B cell (primary cell): ENCODE results near the gene APOLD1. TPM values are rescaled to one million over a fixed set of nuclear protein-coding genes. Genes with fewer than 3 reads are reported as not detected.

Experiments
- ATAC-seq: fragments of 200-7000 bp; cut with Tn5 transposase; one replicate; pipeline ENCODE4 v1.10.0; 2021; ENCODE audit warnings: low read depth, mild to moderate bottlenecking, moderate number of reproducible peaks, moderate library complexity
- CTCF ChIA-PET: fragments of 350-600 bp; sonication (Branson Sonifier 250); formaldehyde crosslinking; loops from one replicate; lab custom pipeline; 2021; ENCODE audit warnings: antibody characterized with exemption, inconsistent platforms; lab: Charles Lee
- POLR2A ChIA-PET: fragments of 350-600 bp; sonication (Branson Sonifier 250); formaldehyde crosslinking; loops from one replicate; lab custom pipeline; 2021; ENCODE audit warnings: antibody characterized with exemption; lab: Charles Lee
- DNase-seq: peaks from one replicate; pipeline ENCODE4 v3.0.0; 2013
- H2AFZ ChIP-seq: 2 replicates; pipeline ENCODE4 v1.6.1; 2012; ENCODE audit warnings: mild to moderate bottlenecking, low read depth, low read length; ENCODE audit not compliant: insufficient read depth, poor library complexity, severe bottlenecking
- H3K27ac ChIP-seq, 2 donors: 1 replicate in 1 of 2; 2 replicates in 1 of 2; pipeline ENCODE4 v1.5.1; 2012 to 2013; ENCODE audit warnings: low read length in 2 of 2, mild to moderate bottlenecking in 2 of 2, moderate library complexity in 1 of 2
- H3K27me3 ChIP-seq, 4 experiments: fragments of 200-600 bp in 1 of 4; sonication (generic) in 1 of 4; replicated peaks in 1 of 4; 1 replicate in 2 of 4; 2 replicates in 2 of 4; pipeline versions ENCODE4 v1.6.1 to v1.7.0; 2013 to 2016; ENCODE audit warnings: low read length in 3 of 4, mild to moderate bottlenecking in 2 of 4, mixed read lengths in 1 of 4, moderate library complexity in 1 of 4; ENCODE audit not compliant: insufficient read depth in 4 of 4, control insufficient read depth in 3 of 4; ENCODE audit errors: control extremely low read depth in 1 of 4
- H3K36me3 ChIP-seq, 2 experiments: replicated peaks in 1 of 2; 1 replicate in 1 of 2; 2 replicates in 1 of 2; pipeline versions ENCODE4 v1.6.1 to v1.7.1; 2013; ENCODE audit warnings: low read length in 1 of 2; ENCODE audit not compliant: insufficient read depth in 2 of 2, control insufficient read depth in 1 of 2; ENCODE audit errors: control extremely low read depth in 1 of 2, extremely low read depth in 1 of 2
- H3K4me1 ChIP-seq, 2 donors: fragments of 200-600 bp in 1 of 2; sonication (generic) in 1 of 2; 1 replicate in 1 of 2; 2 replicates in 1 of 2; pipeline versions ENCODE4 v1.5.1 to v1.6.1; 2013 to 2017; ENCODE audit warnings: low read length in 2 of 2; ENCODE audit not compliant: control insufficient read depth in 2 of 2, insufficient read depth in 2 of 2
- H3K4me2 ChIP-seq: replicated peaks from 2 replicates; pipeline ENCODE3; 2012; ENCODE audit warnings: mild to moderate bottlenecking, low read depth, low read length; ENCODE audit not compliant: poor library complexity, severe bottlenecking
- H3K4me3 ChIP-seq, 5 experiments: fragments of 200-600 bp in 1 of 5; sonication (generic) in 1 of 5; 1 replicate in 3 of 5; 2 replicates in 2 of 5; pipeline versions ENCODE4 v1.5.1 to v1.7.0; 2011 to 2016; ENCODE audit warnings: low read length in 4 of 5, mild to moderate bottlenecking in 4 of 5, low read depth in 2 of 5, control low read depth in 1 of 5, moderate library complexity in 1 of 5; ENCODE audit not compliant: insufficient read depth in 1 of 5; ENCODE audit errors: control extremely low read depth in 1 of 5, extremely low read depth in 1 of 5
- H3K79me2 ChIP-seq: fragments of 200-600 bp; sonication (generic); one replicate; pipeline ENCODE4 v1.6.0; 2016; ENCODE audit warnings: low read length; ENCODE audit not compliant: control insufficient read depth, insufficient read depth
- H3K9ac ChIP-seq: fragments of 200-600 bp; sonication (generic); 2 replicates; pipeline ENCODE4 v1.6.1; 2017; ENCODE audit warnings: mild to moderate bottlenecking, low read length, moderate library complexity
- H3K9me3 ChIP-seq, 3 donors: one replicate each; pipeline versions ENCODE4 v1.6.1 to v1.7.1; 2013; ENCODE audit warnings: low read length in 2 of 3; ENCODE audit not compliant: control insufficient read depth in 2 of 3, insufficient read depth in 1 of 3; ENCODE audit errors: control extremely low read depth in 1 of 3
- H4K20me1 ChIP-seq: 2 replicates; pipeline ENCODE4 v1.6.0; 2012; ENCODE audit warnings: mild to moderate bottlenecking, low read length; ENCODE audit not compliant: insufficient read depth, control insufficient read depth, poor library complexity, severe bottlenecking
- H3K27ac Mint-ChIP-seq: one replicate; pipeline ENCODE4 v1.8.0; 2021; ENCODE audit warnings: mixed read lengths
- H3K27me3 Mint-ChIP-seq: one replicate; pipeline ENCODE4 v1.8.0; 2021; ENCODE audit warnings: mixed read lengths
- H3K4me1 Mint-ChIP-seq: one replicate; pipeline ENCODE4 v1.8.0; 2021; ENCODE audit warnings: mixed read lengths
- H3K4me3 Mint-ChIP-seq: one replicate; pipeline ENCODE4 v1.8.0; 2021; ENCODE audit warnings: mixed read lengths
- H3K9me3 Mint-ChIP-seq: one replicate; pipeline ENCODE4 v1.8.0; 2022; ENCODE audit warnings: mixed read lengths; ENCODE audit not compliant: insufficient read depth
- EZH2 ChIP-seq: IDR thresholded peaks from 2 replicates; pipeline ENCODE4 v1.6.1; 2012; ENCODE audit warnings: borderline replicate concordance, low read depth, mild to moderate bottlenecking, moderate library complexity, low read length; ENCODE audit not compliant: insufficient read depth, poor library complexity, severe bottlenecking
- WGBS: methylation state at CpG from one replicate; pipeline ENCODE4 v1.1.5; 2013; ENCODE audit warnings: missing lambda C conversion rate; ENCODE audit not compliant: insufficient coverage; 5-methylcytosine and 5-hydroxymethylcytosine counted together
- intact Hi-C: fragments of 100-400 bp; cut with micrococcal nuclease; formaldehyde crosslinking; loops from one replicate; pipeline ENCODE4 v1.10.0; 2022
- polyA plus RNA-seq: library from polyadenylated mRNA; depleted of rRNA; stranded (reverse); fragments of >200 nt; gene quantifications from 2 replicates; pipeline ENCODE4 v1.2.3, GENCODE V29; 2012
- total RNA-seq, 2 donors: library from RNA; stranded (reverse); fragments of 120-200 nt in 1 of 2; gene quantifications; 1 replicate in 1 of 2; 2 replicates in 1 of 2; pipeline versions ENCODE4 v1.2.3 to v1.2.4, GENCODE V29; 2013 to 2022
- TF ChIP-seq, protein P1 (sequence below): fragments of 200-600 bp; IDR thresholded peaks from one replicate; pipeline ENCODE4 v1.8.0; 2022; ENCODE audit warnings: antibody characterized with exemption, mild to moderate bottlenecking

Gene APOLD1
- total and polyA plus RNA-seq, 2 donors (not counting 1 experiment from before 2014, with no cell fraction given): 1.5 to 4.7 TPM

DNA sequence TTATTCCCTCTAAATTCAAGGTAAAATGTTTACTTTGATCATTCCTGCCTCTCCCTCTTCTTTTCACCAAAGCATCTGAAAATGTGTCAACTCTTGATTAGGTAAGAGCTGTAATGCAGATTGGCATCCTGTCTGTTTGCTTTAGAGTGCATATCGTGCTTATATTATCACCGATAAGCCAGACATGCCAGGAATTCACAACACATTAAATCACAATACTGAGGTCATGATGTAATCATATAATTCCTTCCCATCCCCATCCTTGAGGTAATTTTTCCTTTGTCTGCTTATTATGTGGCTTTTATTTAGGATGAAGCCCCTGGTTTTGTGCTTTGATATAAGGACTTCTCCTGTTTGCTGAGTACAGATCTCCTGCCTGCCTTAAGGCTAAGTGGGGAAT lies 37.8 kb downstream of the APOLD1 start:
- Histone ChIP-seq H3K4me2 (no peak overlapping the region), H3K4me3 (no peak overlapping the region), H3K4me1 (no peaks in the 10 kb centered on the region), H3K79me2 (peaks cover 18% of the 10 kb centered on the region), H3K9me3 (no peaks in the 10 kb centered on the region), H2AFZ (no peak overlapping the region), H4K20me1 (peaks cover 27% of the 10 kb centered on the region), H3K27ac (no peak overlapping the region), H3K27me3 (no peaks in the 10 kb centered on the region), H3K9ac (no peak overlapping the region), H3K36me3 (peaks cover 19 to 80% of the 10 kb centered on the region in 2 experiments)
- POLR2A ChIA-PET: no interaction called here
- Mint-ChIP-seq H3K4me1 (peaks cover 17% of the 10 kb centered on the region), H3K9me3 (no peaks in the 10 kb centered on the region), H3K4me3 (no peak overlapping the region), H3K27me3 (no peaks in the 10 kb centered on the region), H3K27ac (no peak overlapping the region)
- WGBS: no CpG with 5 or more reads among the region's 2 CpGs
- CTCF ChIA-PET: interaction anchor here (1.1 to 1.2 kb wide), 2 partner anchors 13 to 34 kb away, joined by 3 to 4 read pairs; no protein-coding TSS in a partner anchor
- ATAC-seq: no peak
- no peak for DNase-seq
- intact Hi-C loops: no loop called here
- no peak for TF ChIP-seq EZH2

DNA sequence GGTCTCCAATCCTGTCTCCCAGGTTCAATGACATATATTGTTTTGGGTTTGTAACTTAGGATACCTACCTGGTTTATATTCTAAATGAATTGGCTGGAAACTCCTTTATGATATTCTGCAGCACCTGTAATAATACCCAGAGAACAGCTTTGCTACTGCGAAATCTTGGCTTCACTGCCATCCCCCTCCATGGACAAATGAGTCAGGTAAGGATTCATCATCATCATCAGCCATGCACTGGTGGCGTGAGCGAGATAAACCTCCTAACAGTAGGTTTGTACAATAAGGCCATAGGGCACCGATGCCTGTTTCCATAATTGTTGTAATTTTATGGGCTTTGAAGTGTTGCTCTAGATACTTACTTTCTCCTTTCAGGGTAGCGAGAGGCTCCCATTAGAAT lies 38.4 kb downstream of the APOLD1 start:
- Histone ChIP-seq H3K27me3 (no peaks in the 10 kb centered on the region), H3K4me1 (no peaks in the 10 kb centered on the region), H3K79me2 (peaks cover 13% of the 10 kb centered on the region), H3K4me2 (no peak overlapping the region), H2AFZ (no peak overlapping the region), H3K36me3 (peaks cover 21 to 86% of the 10 kb centered on the region in 2 experiments), H3K27ac (no peak overlapping the region), H4K20me1 (peaks cover 25% of the 10 kb centered on the region), H3K9ac (no peak overlapping the region), H3K9me3 (no peaks in the 10 kb centered on the region), H3K4me3 (no peak overlapping the region)
- WGBS: no CpG with 5 or more reads among the region's 5 CpGs
- DNase-seq (no peak), ATAC-seq (no peak)
- ChIA-PET POLR2A (no interaction called here), CTCF (interaction anchor here (1.1 to 1.2 kb wide), 2 partner anchors 13 to 35 kb away, joined by 3 to 4 read pairs; no protein-coding TSS in a partner anchor)
- H3K27ac Mint-ChIP-seq: no peak overlapping the region
- no peaks in the 10 kb centered on the region for H3K27me3 Mint-ChIP-seq
- H3K4me1 Mint-ChIP-seq: peaks cover 12% of the 10 kb centered on the region
- no peak overlapping the region for H3K4me3 Mint-ChIP-seq
- TF ChIP-seq EZH2: no peak
- TF ChIP-seq, protein P1, sequence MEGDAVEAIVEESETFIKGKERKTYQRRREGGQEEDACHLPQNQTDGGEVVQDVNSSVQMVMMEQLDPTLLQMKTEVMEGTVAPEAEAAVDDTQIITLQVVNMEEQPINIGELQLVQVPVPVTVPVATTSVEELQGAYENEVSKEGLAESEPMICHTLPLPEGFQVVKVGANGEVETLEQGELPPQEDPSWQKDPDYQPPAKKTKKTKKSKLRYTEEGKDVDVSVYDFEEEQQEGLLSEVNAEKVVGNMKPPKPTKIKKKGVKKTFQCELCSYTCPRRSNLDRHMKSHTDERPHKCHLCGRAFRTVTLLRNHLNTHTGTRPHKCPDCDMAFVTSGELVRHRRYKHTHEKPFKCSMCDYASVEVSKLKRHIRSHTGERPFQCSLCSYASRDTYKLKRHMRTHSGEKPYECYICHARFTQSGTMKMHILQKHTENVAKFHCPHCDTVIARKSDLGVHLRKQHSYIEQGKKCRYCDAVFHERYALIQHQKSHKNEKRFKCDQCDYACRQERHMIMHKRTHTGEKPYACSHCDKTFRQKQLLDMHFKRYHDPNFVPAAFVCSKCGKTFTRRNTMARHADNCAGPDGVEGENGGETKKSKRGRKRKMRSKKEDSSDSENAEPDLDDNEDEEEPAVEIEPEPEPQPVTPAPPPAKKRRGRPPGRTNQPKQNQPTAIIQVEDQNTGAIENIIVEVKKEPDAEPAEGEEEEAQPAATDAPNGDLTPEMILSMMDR: no peak
- intact Hi-C loops: no loop called here
- H3K9me3 Mint-ChIP-seq: no peaks in the 10 kb centered on the region
